CD14-positive monocyte (primary cell): Measurements from ENCODE around the gene C17orf100. TPM values are rescaled to one million over a fixed set of nuclear protein-coding genes. Genes with fewer than 3 reads are reported as not detected.
A peak's percentile ranks its signal among the peaks of the same experiment; 100 is the strongest.

Source experiments
- DNase-seq, 3 donors: peaks; one replicate each; pipeline ENCODE4 v3.0.0-alpha.2; 2011 to 2022
- H2AFZ ChIP-seq: 2 replicates; pipeline ENCODE4 v1.6.0; 2012; ENCODE audit warnings: mild to moderate bottlenecking, low read depth, low read length, inconsistent platforms; ENCODE audit not compliant: insufficient read depth, poor library complexity, severe bottlenecking
- H3K27ac ChIP-seq, 2 donors: 1 replicate in 1 of 2; 2 replicates in 1 of 2; pipeline ENCODE4 v1.5.1; 2012 to 2013; ENCODE audit warnings: low read length in 2 of 2, control low read depth in 1 of 2, inconsistent platforms in 1 of 2, low read depth in 1 of 2, mild to moderate bottlenecking in 1 of 2
- H3K27me3 ChIP-seq, 2 donors: one replicate each; pipeline versions ENCODE4 v1.6.0 to v1.6.1; 2011 to 2013; ENCODE audit warnings: low read length in 2 of 2; ENCODE audit not compliant: control insufficient read depth in 2 of 2, insufficient read depth in 2 of 2
- H3K36me3 ChIP-seq, 2 donors: replicated peaks in 1 of 2; 1 replicate in 1 of 2; 2 replicates in 1 of 2; pipeline versions ENCODE4 v1.5.1 to v1.6.1; 2012 to 2013; ENCODE audit warnings: low read length in 2 of 2, control low read depth in 1 of 2, inconsistent platforms in 1 of 2, mild to moderate bottlenecking in 1 of 2; ENCODE audit not compliant: insufficient read depth in 2 of 2, control insufficient read depth in 1 of 2
- H3K4me1 ChIP-seq, 2 donors: 1 replicate in 1 of 2; 2 replicates in 1 of 2; pipeline versions ENCODE4 v1.5.1 to v1.6.1; 2012 to 2013; ENCODE audit warnings: low read length in 2 of 2, control low read depth in 1 of 2, inconsistent platforms in 1 of 2, mild to moderate bottlenecking in 1 of 2, moderate library complexity in 1 of 2; ENCODE audit not compliant: insufficient read depth in 2 of 2, control insufficient read depth in 1 of 2
- H3K4me2 ChIP-seq: replicated peaks from 2 replicates; pipeline ENCODE3; 2012; ENCODE audit warnings: low read length, moderate library complexity, mild to moderate bottlenecking; ENCODE audit not compliant: poor library complexity, severe bottlenecking; ENCODE audit errors: extremely low read depth
- H3K4me3 ChIP-seq, 3 experiments: fragments of 200-600 bp in 1 of 3; sonication (generic) in 1 of 3; replicated peaks in 1 of 3; 1 replicate in 2 of 3; 2 replicates in 1 of 3; pipeline ENCODE4 v1.5.1; 2011 to 2013; ENCODE audit warnings: low read length in 3 of 3, mild to moderate bottlenecking in 3 of 3, control low read depth in 2 of 3, low read depth in 2 of 3, inconsistent platforms in 1 of 3, moderate library complexity in 1 of 3
- H3K79me2 ChIP-seq: 2 replicates; pipeline ENCODE4 v1.6.0; 2012; ENCODE audit warnings: mild to moderate bottlenecking, control low read depth, inconsistent platforms, low read length, moderate library complexity; ENCODE audit not compliant: insufficient read depth
- H3K9ac ChIP-seq: 2 replicates; pipeline ENCODE4 v1.6.0; 2017; ENCODE audit warnings: low read length, mild to moderate bottlenecking; ENCODE audit not compliant: insufficient read depth, poor library complexity, severe bottlenecking
- H3K9me3 ChIP-seq, 2 donors: replicated peaks in 1 of 2; 1 replicate in 1 of 2; 2 replicates in 1 of 2; pipeline versions ENCODE4 v1.5.1 to v1.6.1; 2012 to 2013; ENCODE audit warnings: low read length in 2 of 2, control low read depth in 1 of 2; ENCODE audit not compliant: control insufficient read depth in 1 of 2, insufficient read depth in 1 of 2
- H4K20me1 ChIP-seq: 2 replicates; pipeline ENCODE4 v1.6.0; 2012; ENCODE audit warnings: mild to moderate bottlenecking, low read length, control low read depth, moderate library complexity; ENCODE audit not compliant: insufficient read depth
- H3K27ac Mint-ChIP-seq, 7 donors: one replicate each; pipeline ENCODE4 v1.8.0; 2020; ENCODE audit warnings: mild to moderate bottlenecking in 7 of 7, mixed read lengths in 7 of 7, moderate library complexity in 6 of 7, inconsistent platforms in 2 of 7
- H3K27me3 Mint-ChIP-seq, 3 donors: one replicate each; pipeline ENCODE4 v1.8.0; 2021 to 2022; ENCODE audit warnings: low read depth in 3 of 3, mild to moderate bottlenecking in 3 of 3, mixed read lengths in 3 of 3, moderate library complexity in 3 of 3, inconsistent platforms in 1 of 3
- H3K36me3 Mint-ChIP-seq, 2 donors: one replicate each; pipeline ENCODE4 v1.8.0; 2020; ENCODE audit warnings: mixed read lengths in 2 of 2, inconsistent platforms in 1 of 2, mild to moderate bottlenecking in 1 of 2
- H3K4me1 Mint-ChIP-seq: one replicate; pipeline ENCODE4 v1.8.0; 2020; ENCODE audit warnings: mild to moderate bottlenecking, mixed read lengths
- H3K4me3 Mint-ChIP-seq, 2 donors: one replicate each; pipeline ENCODE4 v1.8.0; 2020; ENCODE audit warnings: mild to moderate bottlenecking in 2 of 2, mixed read lengths in 2 of 2, moderate library complexity in 1 of 2
- H3K9me3 Mint-ChIP-seq, 7 donors: one replicate each; pipeline ENCODE4 v1.8.0; 2020 to 2022; ENCODE audit warnings: mixed read lengths in 7 of 7, mild to moderate bottlenecking in 6 of 7, moderate library complexity in 6 of 7, inconsistent platforms in 2 of 7
- CTCF ChIP-seq: fragments of 200-600 bp; IDR thresholded peaks from one replicate; pipeline ENCODE4 v1.8.0; 2022; ENCODE audit warnings: antibody characterized with exemption, mild to moderate bottlenecking
- WGBS: methylation state at CpG from one replicate; pipeline ENCODE4 v1.1.5; 2013; ENCODE audit warnings: missing lambda C conversion rate; ENCODE audit not compliant: insufficient coverage; 5-methylcytosine and 5-hydroxymethylcytosine counted together
- intact Hi-C, 2 donors: fragments of 100-400 bp; cut with micrococcal nuclease; formaldehyde crosslinking; loops; one replicate each; pipeline versions ENCODE4 v1.15.0 to v1.15.1; 2023
- polyA plus RNA-seq, 3 donors: library from polyadenylated mRNA; depleted of rRNA in 1 of 3; unstranded in 2 of 3; stranded (reverse) in 1 of 3; fragments of 300-500 nt in 2 of 3; fragments of >200 nt in 1 of 3; fragmentation: Illumina TruSeq in 2 of 3; gene quantifications; 1 replicate in 2 of 3; 2 replicates in 1 of 3; pipeline ENCODE4 v1.2.3, GENCODE V29; 2012 to 2021

The C17orf100 gene
- polyA plus RNA-seq, 3 donors = 0.51 to 1.8 (median 1.2) TPM

- DNase-seq = no peak
- Mint-ChIP-seq H3K9me3 (peaks cover 0 to 2% (median 0%) of the 10 kb centered on the region in 7 donors), H3K36me3 (no peaks in the 10 kb centered on the region), H3K4me1 (no peaks in the 10 kb centered on the region), H3K27ac (no peak overlapping the region), H3K4me3 (peak overlapping the region in 1 of 2 donors; percentile 24), H3K27me3 (peaks cover 26 to 51% (median 37%) of the 10 kb centered on the region in 3 donors)
- H3K36me3 ChIP-seq = no peaks in the 10 kb centered on the region
- H3K9me3 ChIP-seq = no peaks in the 10 kb centered on the region
- no peak overlapping the region for H3K4me3 ChIP-seq
- no peaks in the 10 kb centered on the region for H3K79me2 ChIP-seq
- no peak overlapping the region for H3K27ac ChIP-seq
- no peak for TF ChIP-seq CTCF
- H3K4me2 ChIP-seq = no peak overlapping the region
- intact Hi-C loops = no loop called here
- H2AFZ ChIP-seq = no peak overlapping the region
- H3K27me3 ChIP-seq = peaks cover 0 to 7% of the 10 kb centered on the region in 2 donors
- H4K20me1 ChIP-seq = no peaks in the 10 kb centered on the region
- no peaks in the 10 kb centered on the region for H3K4me1 ChIP-seq
- no peak overlapping the region for H3K9ac ChIP-seq
- 85% methylated on average over 6 of the region's 7 CpGs for WGBS
Observed at GRCh38 chr17:6684460-6684783, 32.9 kb downstream of the C17orf100 start.

GRCh38 chr17:6684881-6685767 lies 33.6 kb downstream of the C17orf100 start:
- Histone ChIP-seq H3K27me3 (peaks cover 0 to under 1% of the 10 kb centered on the region in 2 donors), H4K20me1 (no peaks in the 10 kb centered on the region), H2AFZ (no peak overlapping the region), H3K36me3 (no peaks in the 10 kb centered on the region), H3K4me3 (no peak overlapping the region), H3K79me2 (no peaks in the 10 kb centered on the region), H3K9ac (no peak overlapping the region), H3K9me3 (no peaks in the 10 kb centered on the region), H3K4me1 (no peaks in the 10 kb centered on the region), H3K27ac (no peak overlapping the region), H3K4me2 (no peak overlapping the region)
- Mint-ChIP-seq H3K27me3 (peaks cover 25 to 46% (median 37%) of the 10 kb centered on the region in 3 donors), H3K4me3 (no peak overlapping the region), H3K27ac (no peak overlapping the region), H3K36me3 (no peaks in the 10 kb centered on the region), H3K9me3 (peaks cover 0 to 2% (median 0%) of the 10 kb centered on the region in 7 donors), H3K4me1 (no peaks in the 10 kb centered on the region)
- TF ChIP-seq CTCF = no peak
- 94% methylated on average over 13 of the region's 14 CpGs for WGBS
- intact Hi-C loops = no loop called here
- no peak for DNase-seq
